Astrocyte of the spinal cord (primary cell): ENCODE data around the gene DOK1.
A peak's percentile ranks its signal among the peaks of the same experiment; 100 is the strongest.

ENCODE experiments used
- DNase-seq: peaks from one replicate; pipeline ENCODE4 v3.0.0; 2011; ENCODE audit warnings: low read depth, low spot score
- H3K4me3 ChIP-seq: 2 replicates; pipeline ENCODE4 v1.5.1; 2011; ENCODE audit warnings: low read depth, mild to moderate bottlenecking, low read length, moderate library complexity
- in situ Hi-C: cut with HindIII; loops from 2 replicates; pipeline ENCODE4 v1.10.0; 2017; ENCODE audit warnings: low sequenced_read_pairs
- TF ChIP-seq, protein P1 (sequence below): IDR thresholded peaks from 2 replicates; pipeline ENCODE4 v1.5.1; 2012; ENCODE audit warnings: low read depth, mild to moderate bottlenecking, low read length, inconsistent platforms

The DOK1 gene

DNA sequence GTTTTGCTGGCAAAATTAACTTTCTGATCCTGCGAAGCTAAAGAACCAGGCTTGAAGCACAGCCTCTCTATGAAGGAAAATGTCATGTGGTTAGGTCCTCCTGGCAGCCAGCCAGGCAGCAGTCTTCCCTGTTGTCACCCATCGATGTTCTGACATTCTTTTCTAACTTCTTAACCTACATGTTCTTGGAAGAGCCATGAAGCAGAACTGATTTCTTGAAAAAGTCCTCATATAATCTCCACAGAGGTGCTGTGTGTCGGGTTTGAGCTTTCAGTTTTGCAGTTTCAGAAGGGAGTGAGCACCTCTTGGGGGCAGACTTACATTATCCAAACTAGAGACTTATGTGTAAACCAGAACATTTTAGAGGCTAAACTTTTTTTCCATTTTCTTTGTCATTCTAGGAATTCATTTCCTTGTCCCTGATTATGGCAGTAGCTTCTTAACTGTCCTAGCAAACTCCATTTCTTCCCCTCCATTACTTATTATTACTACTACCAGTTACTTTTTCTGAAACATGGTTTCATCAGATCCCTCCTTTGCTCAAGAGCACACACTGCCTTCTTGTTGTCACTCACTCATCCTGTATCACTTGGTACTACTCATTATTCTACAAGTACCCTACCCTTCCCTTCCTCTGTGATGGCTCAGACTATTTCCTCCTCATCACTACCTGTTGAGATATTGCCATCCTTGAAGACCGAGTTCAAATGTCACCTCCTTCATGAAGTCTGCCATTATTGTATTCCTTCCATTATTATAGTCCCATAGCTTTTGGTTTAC is 31.1 kb downstream of the DOK1 start:
- H3K4me3 ChIP-seq: no peak overlapping the region
- TF ChIP-seq, protein P1, sequence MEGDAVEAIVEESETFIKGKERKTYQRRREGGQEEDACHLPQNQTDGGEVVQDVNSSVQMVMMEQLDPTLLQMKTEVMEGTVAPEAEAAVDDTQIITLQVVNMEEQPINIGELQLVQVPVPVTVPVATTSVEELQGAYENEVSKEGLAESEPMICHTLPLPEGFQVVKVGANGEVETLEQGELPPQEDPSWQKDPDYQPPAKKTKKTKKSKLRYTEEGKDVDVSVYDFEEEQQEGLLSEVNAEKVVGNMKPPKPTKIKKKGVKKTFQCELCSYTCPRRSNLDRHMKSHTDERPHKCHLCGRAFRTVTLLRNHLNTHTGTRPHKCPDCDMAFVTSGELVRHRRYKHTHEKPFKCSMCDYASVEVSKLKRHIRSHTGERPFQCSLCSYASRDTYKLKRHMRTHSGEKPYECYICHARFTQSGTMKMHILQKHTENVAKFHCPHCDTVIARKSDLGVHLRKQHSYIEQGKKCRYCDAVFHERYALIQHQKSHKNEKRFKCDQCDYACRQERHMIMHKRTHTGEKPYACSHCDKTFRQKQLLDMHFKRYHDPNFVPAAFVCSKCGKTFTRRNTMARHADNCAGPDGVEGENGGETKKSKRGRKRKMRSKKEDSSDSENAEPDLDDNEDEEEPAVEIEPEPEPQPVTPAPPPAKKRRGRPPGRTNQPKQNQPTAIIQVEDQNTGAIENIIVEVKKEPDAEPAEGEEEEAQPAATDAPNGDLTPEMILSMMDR: peak; percentile 6
- no peak for DNase-seq
- in situ Hi-C loops: no loop called here

DNA sequence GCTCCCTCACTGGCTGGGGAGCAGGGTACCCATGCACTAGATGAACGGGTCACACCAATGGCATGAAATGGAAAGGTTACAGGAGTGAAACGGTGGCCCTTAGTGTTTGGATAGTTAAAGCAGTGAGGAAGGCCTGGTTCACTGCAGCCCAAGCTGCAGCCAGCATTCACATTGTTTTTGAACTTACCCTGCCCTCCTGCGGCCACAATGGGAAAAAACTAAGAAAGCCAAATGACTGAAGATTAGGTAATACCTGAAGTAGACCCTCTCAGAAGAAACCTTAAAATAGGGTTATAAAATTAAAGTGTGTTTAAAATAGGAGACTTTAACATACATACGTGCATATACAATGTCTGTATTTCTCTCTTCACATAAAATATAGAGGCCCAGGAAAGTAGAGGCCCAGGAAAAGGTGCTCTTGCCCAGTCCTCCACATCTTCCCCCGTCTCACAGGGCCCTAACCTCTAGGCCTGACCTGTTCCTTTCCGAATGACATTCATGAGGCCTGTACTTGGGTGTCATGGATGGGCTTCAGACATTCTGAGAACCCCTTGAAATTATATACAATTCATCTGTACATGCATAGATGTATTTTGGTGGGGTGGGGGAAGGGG is 33.3 kb downstream of the DOK1 start:
- in situ Hi-C loops: no loop called here
- peak; percentile 76 for DNase-seq
- TF ChIP-seq, protein P1: peak; percentile 70
- no peak overlapping the region for H3K4me3 ChIP-seq

DNA sequence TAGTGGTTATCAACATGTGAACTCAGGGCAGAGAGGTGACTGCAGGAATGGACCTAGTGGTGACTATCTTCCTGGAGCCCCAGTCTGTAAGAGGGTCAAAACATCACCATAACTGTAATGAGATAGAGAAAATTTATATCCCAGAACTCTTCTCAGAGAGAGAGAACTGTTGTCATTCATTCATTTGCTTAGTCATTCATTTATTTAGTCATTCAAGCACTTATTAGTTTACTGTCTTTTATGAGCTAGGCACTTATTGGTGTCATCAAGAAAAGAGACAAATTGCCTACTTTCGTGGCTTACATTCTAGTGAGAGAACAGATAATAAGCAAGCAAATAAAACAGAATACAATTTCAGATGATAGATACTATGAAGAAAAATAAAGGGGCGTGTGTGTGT is 34.1 kb downstream of the DOK1 start:
- no peak overlapping the region for H3K4me3 ChIP-seq
- in situ Hi-C loops: no loop called here
- DNase-seq: no peak
- TF ChIP-seq, protein P1: no peak

DNA sequence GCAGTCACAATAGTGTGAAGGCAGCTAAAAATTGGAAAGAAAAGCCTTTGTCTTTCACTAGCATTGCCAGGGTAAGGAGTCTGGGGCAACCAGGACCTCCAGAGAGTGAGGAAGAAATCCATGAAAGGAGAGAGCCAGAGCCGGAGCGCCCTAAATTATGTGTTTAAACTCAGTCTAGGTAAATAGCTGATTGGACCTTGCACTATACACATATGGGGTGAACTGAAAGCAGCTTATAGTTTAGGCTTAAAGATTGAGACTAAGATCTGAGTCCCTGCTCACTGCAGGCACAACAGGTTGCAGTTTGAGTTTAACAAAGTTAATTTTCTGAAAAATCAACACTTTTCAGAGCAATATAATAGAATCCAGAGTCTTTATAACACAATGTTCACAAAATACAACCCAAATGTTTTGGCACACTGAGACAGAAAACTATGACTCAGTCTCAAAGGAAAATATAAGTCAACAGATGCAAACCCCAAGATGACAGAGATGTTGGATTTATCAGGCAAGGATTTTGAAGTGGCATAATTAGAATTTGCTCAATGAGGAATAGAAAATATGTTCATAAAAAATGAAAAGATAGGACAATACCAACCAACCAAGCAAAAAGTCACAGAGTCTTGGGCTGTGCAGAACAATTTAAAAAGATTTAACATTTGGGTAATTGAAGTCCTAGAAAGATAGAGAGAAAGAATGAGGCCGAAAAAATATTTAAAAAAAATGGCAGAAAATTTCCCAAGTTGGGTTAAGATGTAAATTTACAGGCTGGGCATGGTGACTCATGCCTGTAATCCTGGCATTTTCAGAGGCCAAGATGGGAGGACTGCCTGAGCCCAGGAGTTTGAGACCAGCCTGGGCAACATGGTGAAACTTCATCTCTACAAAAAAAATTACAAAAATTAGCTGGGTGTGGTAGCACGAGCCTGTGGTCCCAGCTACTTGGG is 39.6 kb downstream of the DOK1 start:
- no peak for DNase-seq
- H3K4me3 ChIP-seq: no peak overlapping the region
- in situ Hi-C loops: no loop called here
- TF ChIP-seq, protein P1: no peak

DNA sequence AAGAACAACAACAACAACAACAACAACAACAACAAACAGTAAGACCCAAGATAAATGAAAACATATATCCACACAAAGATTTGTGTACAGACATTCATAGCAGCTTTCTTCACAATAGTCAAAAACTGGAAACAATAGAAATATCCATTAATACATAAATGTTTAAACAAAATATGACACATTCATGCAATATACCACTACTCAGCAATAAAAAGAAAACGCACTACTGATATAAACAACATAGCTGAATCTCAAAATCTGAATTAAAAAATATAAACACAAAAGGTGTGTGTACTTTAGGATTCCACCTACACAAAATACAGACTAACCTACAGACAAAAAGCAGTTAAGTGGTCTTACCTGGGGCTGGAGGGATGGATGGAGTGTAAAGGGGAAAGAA is 42.1 kb downstream of the DOK1 start:
- no peak overlapping the region for H3K4me3 ChIP-seq
- in situ Hi-C loops: no loop called here
- TF ChIP-seq, protein P1: no peak
- no peak for DNase-seq

DNA sequence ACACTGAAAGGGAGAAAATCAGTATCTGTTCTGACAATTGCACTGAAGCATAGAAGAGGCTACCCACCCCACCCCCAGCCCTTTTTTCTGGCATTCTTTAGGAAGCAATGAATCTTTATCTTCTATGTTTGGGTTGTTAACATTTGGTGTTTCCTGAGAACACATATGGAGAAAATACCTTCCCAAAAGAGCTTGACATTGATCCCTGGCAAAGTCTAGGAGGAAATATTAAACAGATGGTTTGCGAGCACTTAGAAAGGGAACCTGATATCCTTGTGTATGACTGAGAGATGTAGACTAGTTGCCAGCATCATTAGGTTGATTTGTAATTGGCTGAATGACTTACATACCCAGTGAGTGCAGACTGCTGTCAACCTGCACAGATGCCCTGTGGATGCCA is 42.9 kb downstream of the DOK1 start:
- TF ChIP-seq, protein P1: no peak
- in situ Hi-C loops: no loop called here
- DNase-seq: no peak

More for the DNA sequence above, 42.9 kb downstream of the DOK1 start:
- no peak overlapping the region for H3K4me3 ChIP-seq
